Measurements from ENCODE around the gene ENDOG.
"Not testable (repeated sequence)": the region's sequence is repeated elsewhere in the genome, so short reads cannot be mapped to it uniquely, and the experiment has no call there.

ENDOG gene

GRCh38 chr9:128860937-128861336 is 42.6 kb downstream of the ENDOG start:
- in situ Hi-C loops (cut with MboI; ENCODE audit: low sequenced_read_pairs): loop anchor here (5.0 kb wide), 1 partner anchor 66 kb away; no protein-coding TSS in a partner anchor

GRCh38 chr9:128861501-128861900 is 43.2 kb downstream of the ENDOG start:
- in situ Hi-C loops (cut with MboI; ENCODE audit: low sequenced_read_pairs): loop anchor here (5.0 kb wide), 1 partner anchor 66 kb away; no protein-coding TSS in a partner anchor

GRCh38 chr9:128862401-128862851 is 44.1 kb downstream of the ENDOG start:
- in situ Hi-C loops (cut with MboI; ENCODE audit: low sequenced_read_pairs): loop anchor here (5.0 kb wide), 1 partner anchor 65 kb away; no protein-coding TSS in a partner anchor

GRCh38 chr9:128863647-128864046 is 45.3 kb downstream of the ENDOG start:
- in situ Hi-C loops (cut with MboI; ENCODE audit: low sequenced_read_pairs): loop anchor here (5.0 kb wide), 1 partner anchor 64 kb away; no protein-coding TSS in a partner anchor

DNA sequence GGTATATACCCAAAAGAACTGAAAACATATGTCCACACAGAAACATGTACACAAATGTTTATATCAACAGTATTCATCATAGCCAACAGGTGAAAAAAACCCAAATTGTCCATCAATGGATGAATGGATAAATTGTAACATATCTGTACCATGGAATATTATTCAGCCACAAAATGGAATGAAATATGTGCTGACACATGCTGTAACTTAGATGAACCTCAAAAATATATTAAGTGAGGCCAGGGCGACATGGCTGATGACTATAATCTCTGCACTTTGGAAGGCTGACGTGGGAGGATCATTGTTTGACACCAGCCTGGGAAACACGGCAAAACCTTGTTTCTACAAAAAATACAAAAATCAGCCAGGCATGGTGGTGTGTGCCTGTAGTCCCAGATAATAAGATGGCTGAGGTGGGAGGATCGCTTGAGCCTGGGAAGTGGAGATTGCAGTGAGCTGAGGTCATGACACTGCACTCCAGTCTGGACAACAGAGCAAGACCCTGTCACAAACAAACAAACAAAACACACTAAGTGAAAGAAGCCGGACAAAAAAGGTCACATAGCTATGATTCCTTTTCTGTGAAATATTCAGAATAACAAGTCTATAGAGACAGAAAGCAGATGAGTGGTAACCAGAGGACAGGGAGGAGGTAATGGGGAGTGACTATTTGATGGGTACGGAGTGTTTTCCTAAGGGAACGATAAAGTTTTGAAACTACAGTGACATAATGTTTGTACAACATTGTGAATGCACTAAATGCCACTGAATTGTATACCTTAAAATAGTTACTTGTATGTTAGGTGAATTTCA is 52.0 kb downstream of the ENDOG start:
- in situ Hi-C loops (cut with MboI; ENCODE audit: low sequenced_read_pairs): no loop called here

DNA sequence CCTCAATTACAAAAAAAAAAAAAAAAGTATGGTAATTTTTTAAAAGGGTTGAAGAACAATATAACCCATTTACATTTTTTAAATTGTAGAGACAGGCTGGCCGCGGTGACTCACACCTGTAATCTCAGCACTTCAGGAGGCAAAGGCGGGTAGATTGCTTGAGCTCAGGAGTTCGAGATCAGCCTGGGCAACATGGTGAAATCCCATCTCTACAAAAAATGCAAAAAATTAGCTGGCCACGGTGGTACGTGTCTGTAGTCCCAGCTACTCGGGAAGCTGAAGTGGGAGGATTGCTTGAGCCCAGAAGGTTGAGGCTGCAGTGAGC is 52.6 kb downstream of the ENDOG start:
- in situ Hi-C loops (cut with MboI; ENCODE audit: low sequenced_read_pairs): not testable (repeated sequence)

Measured in HL-60/S4 (cell line).